HEK293 (cell line): ENCODE data around the gene CCDC102B.

Experiments used
- CTCF ChIA-PET: fragments of 350-600 bp; formaldehyde crosslinking; extraction: SDS; loops from one replicate; lab custom pipeline; 2021; ENCODE audit warnings: antibody characterized with exemption; lab: Yijun Ruan, JAX
- POLR2A ChIA-PET: fragments of 300-600 bp; formaldehyde crosslinking; extraction: SDS; loops from one replicate; lab custom pipeline; 2020; ENCODE audit warnings: antibody characterized with exemption, inconsistent platforms; lab: Yijun Ruan, JAX
- H3K27ac ChIP-seq: fragments of 200-500 bp; sonication (Bioruptor generic); 2 replicates; pipeline ENCODE4 v1.5.1; 2014; ENCODE audit warnings: low read depth, low read length, control low read depth, inconsistent platforms; ENCODE audit errors: extremely low read depth
- H3K36me3 ChIP-seq, 2 experiments: fragments of 200-500 bp in 1 of 2; sonication (Bioruptor generic) in 1 of 2; 1 replicate in 1 of 2; 2 replicates in 1 of 2; pipeline ENCODE4 v1.5.1; 2014 to 2017; ENCODE audit warnings: inconsistent platforms in 2 of 2, low read length in 2 of 2; ENCODE audit not compliant: control insufficient read depth in 2 of 2, insufficient read depth in 1 of 2
- H3K4me1 ChIP-seq: fragments of 200-500 bp; sonication (Bioruptor generic); 2 replicates; pipeline ENCODE4 v1.5.1; 2014; ENCODE audit warnings: mild to moderate bottlenecking, low read length, inconsistent platforms; ENCODE audit not compliant: control insufficient read depth, insufficient read depth
- H3K4me3 ChIP-seq: 2 replicates; pipeline ENCODE4 v1.5.1; 2011; ENCODE audit warnings: low read depth, mild to moderate bottlenecking, control low read depth, low read length, moderate library complexity
- H3K9me3 ChIP-seq: fragments of 200-500 bp; sonication (Bioruptor generic); 2 replicates; pipeline ENCODE4 v1.5.1; 2014; ENCODE audit warnings: low read depth, low read length, inconsistent platforms; ENCODE audit not compliant: control insufficient read depth, insufficient read depth
- GFI1B ChIP-seq: fragments of 450-650 bp; formaldehyde crosslinking; IDR thresholded peaks from 2 replicates; pipeline ENCODE4 v1.5.1; 2016; ENCODE audit warnings: missing biosample characterization, missing genetic modification characterization
- HOXD13 ChIP-seq: sonication (generic); formaldehyde crosslinking; IDR thresholded peaks from 2 replicates; pipeline ENCODE4 v1.8.0; 2022; ENCODE audit warnings: missing genetic modification reagents, borderline replicate concordance
- TCF7L2 ChIP-seq: IDR thresholded peaks from 2 replicates; pipeline ENCODE4 v1.6.1; 2011; ENCODE audit warnings: low read depth, mild to moderate bottlenecking, inconsistent platforms, low read length, moderate library complexity, borderline replicate concordance
- TSHZ1 ChIP-seq: fragments of 450-650 bp; formaldehyde crosslinking; IDR thresholded peaks from 2 replicates; pipeline ENCODE4 v1.5.1; 2016; ENCODE audit warnings: missing biosample characterization, missing genetic modification characterization, borderline replicate concordance
- ZBTB7A ChIP-seq: fragments of 450-650 bp; formaldehyde crosslinking; IDR thresholded peaks from 2 replicates; pipeline ENCODE4 v1.5.1; 2016; ENCODE audit warnings: low read depth, missing biosample characterization, missing genetic modification characterization
- ZNF157 ChIP-seq: fragments of 450-650 bp; formaldehyde crosslinking; IDR thresholded peaks from 2 replicates; pipeline ENCODE4 v1.5.1; 2016; ENCODE audit warnings: missing biosample characterization, missing genetic modification characterization
- ZNF174 ChIP-seq: fragments of 450-650 bp; formaldehyde crosslinking; IDR thresholded peaks from 2 replicates; pipeline ENCODE4 v1.5.0; 2017; ENCODE audit warnings: missing biosample characterization, mild to moderate bottlenecking, missing genetic modification characterization
- ZNF184 ChIP-seq: fragments of 450-650 bp; IDR thresholded peaks from 2 replicates; pipeline ENCODE4 v1.5.1; 2018; ENCODE audit warnings: missing biosample characterization, mild to moderate bottlenecking, missing genetic modification characterization
- ZNF214 ChIP-seq: fragments of 450-650 bp; formaldehyde crosslinking; IDR thresholded peaks from 2 replicates; pipeline ENCODE4 v1.5.1; 2017; ENCODE audit warnings: missing biosample characterization, mild to moderate bottlenecking, missing genetic modification characterization, borderline replicate concordance
- ZNF292 ChIP-seq: fragments of 450-650 bp; formaldehyde crosslinking; IDR thresholded peaks from 2 replicates; pipeline ENCODE4 v1.5.1; 2016; ENCODE audit warnings: low read depth, missing biosample characterization, missing genetic modification characterization, borderline replicate concordance
- ZNF433 ChIP-seq: fragments of 450-650 bp; formaldehyde crosslinking; IDR thresholded peaks from 2 replicates; pipeline ENCODE4 v1.5.1; 2016; ENCODE audit warnings: missing biosample characterization, missing genetic modification characterization, low read depth
- ZNF548 ChIP-seq: fragments of 450-650 bp; formaldehyde crosslinking; IDR thresholded peaks from 2 replicates; pipeline ENCODE4 v1.5.1; 2016; ENCODE audit warnings: missing biosample characterization, missing genetic modification characterization
- ZNF560 ChIP-seq: fragments of 450-650 bp; formaldehyde crosslinking; IDR thresholded peaks from 2 replicates; pipeline ENCODE4 v1.5.1; 2017; ENCODE audit warnings: missing biosample characterization, missing genetic modification characterization, borderline replicate concordance
- ZNF785 ChIP-seq: fragments of 450-650 bp; formaldehyde crosslinking; IDR thresholded peaks from 2 replicates; pipeline ENCODE4 v1.5.1; 2016; ENCODE audit warnings: missing biosample characterization, missing genetic modification characterization
- ZNF791 ChIP-seq: fragments of 450-650 bp; formaldehyde crosslinking; IDR thresholded peaks from 2 replicates; pipeline ENCODE4 v1.5.1; 2016; ENCODE audit warnings: missing biosample characterization, missing genetic modification characterization
- ZNF792 ChIP-seq: fragments of 450-650 bp; formaldehyde crosslinking; IDR thresholded peaks from 2 replicates; pipeline ENCODE4 v1.5.1; 2016; ENCODE audit warnings: missing biosample characterization, missing genetic modification characterization
- TF ChIP-seq, protein P1 (sequence below): IDR thresholded peaks from 2 replicates; pipeline ENCODE4 v1.6.1; 2011; ENCODE audit warnings: mild to moderate bottlenecking, low read depth, low read length, borderline replicate concordance
- TF ChIP-seq, protein P2 (sequence below): fragments of 450-650 bp; formaldehyde crosslinking; IDR thresholded peaks from 2 replicates; pipeline ENCODE4 v1.5.1; 2017; ENCODE audit warnings: missing biosample characterization, missing genetic modification characterization
- TF ChIP-seq, protein P3 (sequence below): sonication (generic); formaldehyde crosslinking; IDR thresholded peaks from 2 replicates; pipeline ENCODE4 v1.8.1; 2022; ENCODE audit warnings: mild to moderate bottlenecking, moderate library complexity, missing genetic modification reagents
- TF ChIP-seq, protein P4 (sequence below): fragments of 450-650 bp; formaldehyde crosslinking; IDR thresholded peaks from 2 replicates; pipeline ENCODE4 v1.5.1; 2016; ENCODE audit warnings: missing biosample characterization, missing genetic modification characterization

CCDC102B gene

GRCh38 chr18:68830256-68831045 is 32.6 kb downstream of the CCDC102B start (continued):
- TF ChIP-seq ZNF785 = no peak
- TF ChIP-seq, all 188 proteins: peak for 0

DNA sequence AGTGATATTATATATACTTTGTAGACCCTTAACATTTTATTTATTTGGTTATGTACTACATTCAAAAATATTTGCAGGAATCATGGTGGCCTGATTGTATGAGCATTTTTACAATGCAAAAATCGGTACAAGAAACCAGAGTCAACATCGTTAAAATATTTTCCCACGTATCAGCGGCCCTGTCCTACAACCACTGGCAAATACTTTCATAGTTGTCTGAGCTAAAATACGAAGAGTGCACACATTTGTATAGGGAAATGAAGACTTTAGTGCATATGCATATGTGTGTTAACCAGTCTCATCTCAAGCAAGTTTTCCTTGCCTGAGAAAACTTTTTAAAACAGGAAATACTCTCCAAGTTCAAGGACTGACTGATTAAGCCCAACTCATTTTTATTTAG is 35.9 kb downstream of the CCDC102B start:
- H3K9me3 ChIP-seq = no peaks in the 10 kb centered on the region
- H3K36me3 ChIP-seq = no peaks in the 10 kb centered on the region
- no peaks in the 10 kb centered on the region for H3K4me1 ChIP-seq
- TF ChIP-seq TCF7L2 (no peak), ZNF184 (tag by site-specific recombination) (no peak), ZNF785 (no peak), TSHZ1 (tag by site-specific recombination) (no peak), ZNF433 (tag by site-specific recombination) (no peak), ZNF792 (tag by site-specific recombination) (no peak), ZNF214 (tag by site-specific recombination) (no peak)
- TF ChIP-seq, protein P1, sequence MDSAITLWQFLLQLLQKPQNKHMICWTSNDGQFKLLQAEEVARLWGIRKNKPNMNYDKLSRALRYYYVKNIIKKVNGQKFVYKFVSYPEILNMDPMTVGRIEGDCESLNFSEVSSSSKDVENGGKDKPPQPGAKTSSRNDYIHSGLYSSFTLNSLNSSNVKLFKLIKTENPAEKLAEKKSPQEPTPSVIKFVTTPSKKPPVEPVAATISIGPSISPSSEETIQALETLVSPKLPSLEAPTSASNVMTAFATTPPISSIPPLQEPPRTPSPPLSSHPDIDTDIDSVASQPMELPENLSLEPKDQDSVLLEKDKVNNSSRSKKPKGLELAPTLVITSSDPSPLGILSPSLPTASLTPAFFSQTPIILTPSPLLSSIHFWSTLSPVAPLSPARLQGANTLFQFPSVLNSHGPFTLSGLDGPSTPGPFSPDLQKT = no peak
- TF ChIP-seq, protein P2, sequence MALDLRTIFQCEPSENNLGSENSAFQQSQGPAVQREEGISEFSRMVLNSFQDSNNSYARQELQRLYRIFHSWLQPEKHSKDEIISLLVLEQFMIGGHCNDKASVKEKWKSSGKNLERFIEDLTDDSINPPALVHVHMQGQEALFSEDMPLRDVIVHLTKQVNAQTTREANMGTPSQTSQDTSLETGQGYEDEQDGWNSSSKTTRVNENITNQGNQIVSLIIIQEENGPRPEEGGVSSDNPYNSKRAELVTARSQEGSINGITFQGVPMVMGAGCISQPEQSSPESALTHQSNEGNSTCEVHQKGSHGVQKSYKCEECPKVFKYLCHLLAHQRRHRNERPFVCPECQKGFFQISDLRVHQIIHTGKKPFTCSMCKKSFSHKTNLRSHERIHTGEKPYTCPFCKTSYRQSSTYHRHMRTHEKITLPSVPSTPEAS (tag by site-specific recombination) = no peak
- no peak overlapping the region for H3K4me3 ChIP-seq
- ChIA-PET POLR2A (no interaction called here), CTCF (interaction anchor here (0.6 kb wide), 1 partner anchor 289 kb away, joined by 3 read pairs; no protein-coding TSS in a partner anchor)
- no peak overlapping the region for H3K27ac ChIP-seq

GRCh38 chr18:68837665-68838451 is 40.0 kb downstream of the CCDC102B start:
- CTCF ChIA-PET = interaction anchor here (0.6 kb wide), 1 partner anchor 10 kb away, joined by 4 read pairs; no protein-coding TSS in a partner anchor
- Histone ChIP-seq H3K27ac (no peak overlapping the region), H3K4me3 (no peak overlapping the region), H3K36me3 (no peaks in the 10 kb centered on the region), H3K4me1 (no peaks in the 10 kb centered on the region; the same call in 1 of the 2 replicates), H3K9me3 (no peaks in the 10 kb centered on the region)
- POLR2A ChIA-PET = no interaction called here
- no peak for TF ChIP-seq ZBTB7A
- TF ChIP-seq ZNF791 (tag by site-specific recombination) = no peak
- no peak for TF ChIP-seq HOXD13 (CRISPR knock-in tag)
- no peak for TF ChIP-seq ZNF548 (tag by site-specific recombination)
- TF ChIP-seq ZNF292 = no peak
- TF ChIP-seq ZNF560 (tag by site-specific recombination) = no peak
- TF ChIP-seq ZNF174 (tag by site-specific recombination) = no peak
- TF ChIP-seq, protein P3, sequence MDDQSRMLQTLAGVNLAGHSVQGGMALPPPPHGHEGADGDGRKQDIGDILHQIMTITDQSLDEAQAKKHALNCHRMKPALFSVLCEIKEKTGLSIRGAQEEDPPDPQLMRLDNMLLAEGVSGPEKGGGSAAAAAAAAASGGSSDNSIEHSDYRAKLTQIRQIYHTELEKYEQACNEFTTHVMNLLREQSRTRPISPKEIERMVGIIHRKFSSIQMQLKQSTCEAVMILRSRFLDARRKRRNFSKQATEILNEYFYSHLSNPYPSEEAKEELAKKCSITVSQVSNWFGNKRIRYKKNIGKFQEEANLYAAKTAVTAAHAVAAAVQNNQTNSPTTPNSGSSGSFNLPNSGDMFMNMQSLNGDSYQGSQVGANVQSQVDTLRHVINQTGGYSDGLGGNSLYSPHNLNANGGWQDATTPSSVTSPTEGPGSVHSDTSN (CRISPR knock-in tag) = no peak
- TF ChIP-seq ZNF792 (tag by site-specific recombination) = no peak
- no peak for TF ChIP-seq GFI1B (tag by site-specific recombination)
- TF ChIP-seq, protein P1 = no peak
- TF ChIP-seq ZNF157 (tag by site-specific recombination) = no peak
- TF ChIP-seq, protein P4, sequence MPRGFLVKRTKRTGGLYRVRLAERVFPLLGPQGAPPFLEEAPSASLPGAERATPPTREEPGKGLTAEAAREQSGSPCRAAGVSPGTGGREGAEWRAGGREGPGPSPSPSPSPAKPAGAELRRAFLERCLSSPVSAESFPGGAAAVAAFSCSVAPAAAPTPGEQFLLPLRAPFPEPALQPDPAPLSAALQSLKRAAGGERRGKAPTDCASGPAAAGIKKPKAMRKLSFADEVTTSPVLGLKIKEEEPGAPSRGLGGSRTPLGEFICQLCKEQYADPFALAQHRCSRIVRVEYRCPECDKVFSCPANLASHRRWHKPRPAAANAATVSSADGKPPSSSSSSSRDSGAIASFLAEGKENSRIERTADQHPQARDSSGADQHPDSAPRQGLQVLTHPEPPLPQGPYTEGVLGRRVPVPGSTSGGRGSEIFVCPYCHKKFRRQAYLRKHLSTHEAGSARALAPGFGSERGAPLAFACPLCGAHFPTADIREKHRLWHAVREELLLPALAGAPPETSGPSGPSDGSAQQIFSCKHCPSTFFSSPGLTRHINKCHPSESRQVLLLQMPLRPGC = no peak
